Measurements from ENCODE around the gene TTLL7. TPM values are rescaled to one million over a fixed set of nuclear protein-coding genes. Genes with fewer than 3 reads are reported as not detected.
"Not testable (repeated sequence)": the region's sequence is repeated elsewhere in the genome, so short reads cannot be mapped to it uniquely, and the experiment has no call there.

The TTLL7 gene
- total RNA-seq, 1 experiment from 2014 or later, result 15.5 TPM

DNA sequence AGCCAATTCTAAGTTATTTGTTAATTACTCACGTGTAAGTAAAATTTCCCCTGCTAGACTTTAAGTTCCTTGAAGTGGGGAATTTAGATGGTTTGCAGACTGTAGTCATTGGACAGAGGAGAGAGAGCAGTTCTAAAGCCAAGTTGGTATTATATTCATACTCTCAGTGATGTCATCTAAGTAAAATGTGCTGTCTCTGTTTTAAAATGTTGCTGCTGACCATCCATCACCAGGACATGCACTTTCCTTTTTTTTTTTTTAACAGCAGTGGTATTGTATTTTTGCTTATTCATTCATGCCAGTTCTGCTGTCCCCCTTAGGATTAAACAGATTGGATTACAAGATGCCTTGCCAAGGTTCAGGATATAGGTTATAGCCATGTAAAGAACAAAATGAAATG is 2.3 kb downstream of the TTLL7 start:
- DNase-seq (ENCODE audit: low read depth), result peak; percentile 26

DNA sequence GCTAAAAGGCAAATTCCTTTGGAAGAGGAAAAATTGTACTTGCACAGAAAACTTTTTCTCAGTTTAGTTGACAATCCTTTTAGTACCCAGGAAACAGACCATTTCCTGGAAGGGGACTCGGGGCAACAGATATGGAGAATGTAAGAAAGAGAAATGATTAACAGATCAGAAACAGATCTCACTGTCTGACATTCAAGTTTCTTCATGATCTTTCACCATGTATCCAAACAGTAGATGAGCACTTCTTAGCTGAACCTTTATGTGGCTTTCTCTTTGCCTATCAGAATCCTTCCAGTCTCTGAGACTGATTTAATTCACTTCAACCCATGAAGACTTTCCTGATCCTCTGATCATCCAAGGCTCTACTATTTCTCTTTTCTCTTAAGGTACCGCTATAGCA is 2.7 kb downstream of the TTLL7 start:
- DNase-seq (ENCODE audit: low read depth), result no peak

DNA sequence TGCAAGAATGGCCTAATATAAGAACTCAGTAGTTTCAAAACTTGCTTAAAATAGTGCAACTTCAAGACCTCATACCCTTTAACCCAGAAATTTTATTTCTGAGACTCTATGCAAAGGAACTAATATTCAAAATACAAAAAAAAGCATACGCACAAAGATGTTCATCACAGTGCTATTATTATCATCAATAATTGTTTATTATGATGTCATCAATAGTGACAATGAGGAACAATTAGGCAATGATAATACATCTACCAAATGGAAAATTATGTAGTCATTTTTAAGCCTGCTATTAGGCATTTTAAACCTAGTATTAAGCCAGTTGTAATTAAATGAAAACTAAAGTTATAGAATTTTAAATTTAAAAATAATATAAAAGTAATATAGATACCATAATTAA is 3.3 kb downstream of the TTLL7 start:
- DNase-seq (ENCODE audit: low read depth), result no peak

DNA sequence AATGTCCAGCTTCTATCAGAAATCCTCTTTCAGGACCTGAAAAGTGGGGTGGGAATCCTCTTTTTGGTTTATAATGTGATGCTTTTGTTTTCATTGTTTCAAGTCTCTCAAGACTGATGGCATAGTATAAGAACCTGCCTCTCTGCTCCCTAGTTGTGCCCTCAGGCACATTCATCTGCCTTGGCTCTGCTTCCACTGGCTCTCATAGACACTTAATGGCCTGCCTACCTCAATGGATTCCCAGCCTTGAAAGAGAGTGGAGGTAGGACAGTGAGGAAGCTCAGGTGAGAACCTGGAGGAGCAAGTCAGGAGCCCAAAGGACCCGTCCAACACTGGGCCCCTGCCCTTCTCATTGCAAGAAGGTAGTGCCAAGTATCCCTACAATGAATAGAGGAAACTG is 4.8 kb downstream of the TTLL7 start:
- no peak for DNase-seq (ENCODE audit: low read depth)

DNA sequence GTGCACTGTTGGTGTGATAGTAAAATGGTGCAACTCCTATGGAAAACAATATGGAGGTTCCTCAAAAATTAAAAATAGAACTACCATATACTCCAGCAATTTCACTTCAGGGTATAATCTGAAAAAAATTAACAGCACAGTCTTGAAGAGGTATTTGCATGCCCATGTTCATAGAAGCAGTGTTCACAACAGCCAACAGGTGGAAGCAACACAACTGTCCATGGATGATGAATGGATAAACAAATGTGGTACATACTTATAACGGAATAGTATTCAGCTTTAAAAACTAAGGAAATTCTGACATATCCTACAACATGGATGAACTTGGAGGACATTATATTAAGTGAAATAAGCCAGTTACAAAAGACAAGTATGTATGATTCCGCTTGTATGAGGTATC is 8.2 kb downstream of the TTLL7 start:
- no peak for DNase-seq (ENCODE audit: low read depth)

DNA sequence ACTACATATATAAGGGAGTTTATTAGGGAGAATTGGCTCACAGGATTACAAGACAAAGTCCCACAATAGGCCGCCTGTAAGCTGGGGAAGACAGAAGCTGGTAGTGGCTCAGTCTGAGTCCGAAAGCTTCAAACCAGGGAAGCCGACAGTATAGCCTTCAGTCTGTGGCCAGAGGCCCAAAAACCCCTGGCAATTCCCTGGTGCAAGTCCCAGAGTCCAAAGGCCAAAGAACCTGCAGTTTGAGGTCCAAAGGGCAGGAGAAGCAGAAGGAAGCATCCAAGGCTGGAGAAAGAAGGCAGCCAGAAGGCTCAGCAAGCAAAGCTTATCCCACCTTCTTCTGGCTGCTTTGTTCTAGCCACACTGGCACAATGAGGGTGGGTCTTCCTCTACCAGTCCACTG is 13.9 kb downstream of the TTLL7 start:
- no peak for DNase-seq (ENCODE audit: low read depth)

DNA sequence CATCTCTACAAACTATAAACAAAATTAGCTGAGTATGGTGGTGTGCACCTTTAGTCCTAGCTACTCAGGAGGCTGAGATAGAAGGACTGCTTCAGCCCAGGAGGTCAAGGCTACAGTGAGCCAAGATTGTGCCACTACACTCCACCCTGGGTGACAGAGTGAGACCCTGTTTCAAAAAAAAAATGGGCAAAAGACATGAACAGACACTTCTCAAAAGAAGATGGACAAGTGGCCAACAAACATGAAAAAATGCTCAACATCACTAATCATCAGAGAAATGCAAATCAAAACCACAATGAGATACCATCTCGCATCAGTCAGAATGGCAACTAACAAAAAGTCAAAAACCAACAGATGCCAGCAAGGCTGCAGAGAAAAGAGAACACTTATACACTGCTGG is 15.0 kb downstream of the TTLL7 start:
- DNase-seq (ENCODE audit: low read depth), result not testable (repeated sequence)

DNA sequence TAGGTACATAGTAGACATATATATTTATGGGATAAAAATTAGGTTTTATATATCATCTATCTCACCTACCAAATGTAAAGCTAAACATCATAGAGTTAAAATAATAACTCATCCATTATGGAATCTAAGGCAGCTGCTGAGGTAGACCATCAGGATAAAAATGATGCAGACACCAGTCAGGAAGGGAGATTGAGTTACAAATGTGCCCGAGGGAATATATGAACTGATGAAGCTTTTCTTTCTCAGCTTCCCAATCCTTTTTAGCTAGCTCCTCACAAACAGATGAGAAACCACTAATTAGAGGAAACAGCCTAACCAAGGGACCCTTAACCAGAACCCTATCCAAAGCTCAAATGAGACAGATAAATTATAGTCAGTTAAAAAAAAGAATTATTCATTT is 20.9 kb downstream of the TTLL7 start:
- DNase-seq (ENCODE audit: low read depth), result no peak

DNA sequence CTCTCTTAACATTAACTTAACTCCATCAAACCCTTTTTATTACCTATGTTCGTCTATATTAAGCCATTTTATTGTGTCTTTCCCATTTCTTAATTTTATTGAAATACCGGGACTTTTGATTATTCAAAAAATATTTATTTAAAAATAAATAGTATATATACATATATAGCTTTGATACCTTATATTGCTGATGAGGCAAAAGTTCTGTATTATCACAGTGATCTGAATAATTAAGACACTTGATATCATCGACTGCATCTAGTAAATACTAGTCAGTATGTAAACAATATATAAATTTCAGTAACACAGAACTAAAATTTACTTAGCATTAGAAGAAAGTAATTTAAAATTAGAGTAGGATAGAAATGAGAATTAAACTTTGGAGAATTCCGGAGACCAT is 22.0 kb downstream of the TTLL7 start:
- no peak for DNase-seq (ENCODE audit: low read depth)

DNA sequence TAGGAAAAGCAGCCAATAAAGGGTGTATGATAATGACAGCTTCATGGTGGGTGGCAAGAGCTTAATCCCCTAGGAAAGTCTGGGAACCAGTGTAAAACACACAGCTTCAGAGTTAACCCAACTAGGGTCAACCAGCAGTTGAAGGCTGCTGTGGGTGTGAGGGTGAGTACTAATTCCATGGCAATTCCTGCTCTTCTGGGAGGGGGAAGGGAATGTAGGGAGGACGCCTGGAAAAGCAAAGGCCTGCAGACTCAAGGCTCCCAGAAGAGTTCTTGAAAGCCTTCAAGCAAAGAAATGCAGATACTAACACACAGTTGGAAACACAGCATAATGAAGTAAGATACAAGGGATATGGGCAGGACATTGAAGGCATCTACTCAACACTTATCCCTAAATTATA is 28.1 kb downstream of the TTLL7 start:
- DNase-seq (ENCODE audit: low read depth), result no peak

DNA sequence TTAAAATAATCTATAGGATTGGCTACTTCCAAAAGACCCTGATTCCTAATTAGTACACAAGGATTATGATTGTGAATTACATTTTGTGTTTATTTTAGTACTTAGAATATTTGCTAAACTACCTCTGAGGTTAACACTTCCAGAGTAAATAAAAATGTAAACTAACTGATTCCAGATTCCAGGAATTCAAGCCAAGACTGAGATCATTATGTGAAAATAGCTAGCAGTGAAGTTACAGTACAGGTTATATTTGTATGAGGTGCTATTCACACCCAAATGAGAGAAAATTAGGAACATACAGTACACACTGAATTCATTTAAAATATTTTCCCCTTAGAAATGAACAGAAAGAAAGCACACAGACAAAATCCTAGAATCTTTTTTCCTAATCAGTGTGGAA is 28.8 kb downstream of the TTLL7 start:
- DNase-seq (ENCODE audit: low read depth), result no peak

DNA sequence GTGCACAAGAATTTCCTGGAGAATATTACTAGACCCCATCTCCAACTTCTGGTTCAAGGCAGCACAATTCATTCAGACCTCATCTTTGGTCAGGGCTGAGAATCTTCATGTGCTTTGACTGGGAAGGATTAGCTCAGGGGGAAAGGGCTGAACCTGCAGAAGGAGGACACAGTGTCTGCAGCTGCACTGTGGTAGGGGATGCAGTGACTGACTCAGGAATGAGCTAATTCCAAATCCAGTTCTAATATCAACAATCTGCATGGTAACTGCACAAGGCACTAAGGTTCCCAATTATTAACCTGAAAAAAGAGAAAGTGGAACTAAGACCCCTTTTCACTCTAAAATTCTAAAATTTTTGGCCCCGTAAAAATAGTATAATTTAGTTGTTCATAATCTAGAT is 31.6 kb downstream of the TTLL7 start:
- DNase-seq (ENCODE audit: low read depth), result no peak

DNA sequence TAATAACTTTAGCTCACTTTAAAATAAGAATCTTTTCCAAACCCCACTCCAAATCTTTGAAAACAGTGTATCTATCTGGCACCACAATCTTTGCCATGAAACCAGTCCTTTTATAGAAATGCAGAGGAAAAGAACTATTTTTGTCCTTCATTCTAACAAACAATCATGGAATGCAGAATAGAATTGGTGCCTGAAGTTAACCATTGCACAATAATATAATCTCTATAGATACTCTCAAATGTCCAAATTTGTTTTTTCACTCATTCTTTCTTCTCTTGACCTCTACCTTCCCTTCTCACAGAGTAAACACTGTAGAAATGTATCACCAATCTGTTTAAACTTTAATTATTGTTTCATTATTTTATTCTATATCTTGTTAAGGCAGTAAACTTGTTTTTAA is 34.8 kb downstream of the TTLL7 start:
- no peak for DNase-seq (ENCODE audit: low read depth)

DNA sequence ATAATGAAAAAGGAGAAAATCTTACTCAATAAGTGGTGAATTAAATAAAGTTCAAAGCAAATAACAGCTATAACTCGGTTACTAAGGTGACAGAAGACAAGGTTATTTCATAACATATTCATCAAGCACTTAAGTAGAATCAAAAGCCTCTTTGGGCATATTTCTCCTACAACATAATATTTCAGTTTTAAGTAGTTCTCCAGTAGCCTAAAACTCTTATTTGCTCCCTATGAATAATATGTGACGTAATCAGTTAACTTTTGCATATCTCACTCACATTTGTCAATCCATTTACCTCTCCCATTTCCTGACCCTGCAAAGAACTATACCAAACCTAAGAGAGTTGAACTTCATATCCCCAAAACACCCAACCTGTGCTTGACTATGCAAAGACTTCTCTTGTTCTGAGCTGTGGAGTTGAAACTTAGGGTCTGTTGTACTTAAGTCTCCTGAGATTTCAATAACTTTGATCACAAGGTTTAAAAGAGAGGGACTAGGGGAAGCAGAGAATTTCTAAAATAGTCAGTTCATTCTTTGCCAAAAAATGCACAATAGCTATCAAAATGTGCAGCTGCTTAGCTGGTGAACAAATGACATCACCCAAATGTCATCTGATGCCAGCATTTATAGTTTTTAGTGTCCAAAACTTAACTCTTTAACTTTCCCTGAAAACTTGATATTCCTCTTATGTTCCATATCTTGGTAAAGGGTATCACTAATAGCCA is 37.2 kb downstream of the TTLL7 start:
- no peak for DNase-seq (ENCODE audit: low read depth)

DNA sequence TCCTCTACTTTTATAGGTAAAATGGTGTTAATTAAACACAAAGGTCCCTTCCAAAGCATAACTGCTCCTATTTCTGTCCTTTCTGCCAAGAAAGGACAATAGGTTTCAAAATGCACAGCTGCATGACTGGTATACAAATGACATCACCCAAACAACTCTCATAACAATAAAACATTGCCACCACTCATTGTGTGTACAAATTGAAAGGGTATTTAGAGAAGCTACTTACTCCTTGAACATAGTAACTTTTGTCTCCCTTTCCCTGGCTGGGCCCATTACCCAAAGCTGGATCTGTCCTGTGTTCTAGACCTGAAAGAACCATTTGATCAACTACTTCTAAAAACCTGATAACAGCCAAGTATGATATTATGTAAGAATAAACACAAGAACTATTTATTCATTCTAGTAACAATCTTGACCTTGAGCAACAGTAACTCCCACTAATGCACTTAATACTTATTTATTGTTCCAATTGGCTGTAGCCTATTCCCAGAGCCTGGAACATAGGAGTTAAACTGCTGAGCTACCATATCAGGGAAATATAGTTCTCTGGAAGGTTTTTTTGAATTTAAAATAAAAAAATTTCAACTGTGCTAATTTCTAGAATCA is 38.2 kb downstream of the TTLL7 start:
- DNase-seq (ENCODE audit: low read depth), result no peak

DNA sequence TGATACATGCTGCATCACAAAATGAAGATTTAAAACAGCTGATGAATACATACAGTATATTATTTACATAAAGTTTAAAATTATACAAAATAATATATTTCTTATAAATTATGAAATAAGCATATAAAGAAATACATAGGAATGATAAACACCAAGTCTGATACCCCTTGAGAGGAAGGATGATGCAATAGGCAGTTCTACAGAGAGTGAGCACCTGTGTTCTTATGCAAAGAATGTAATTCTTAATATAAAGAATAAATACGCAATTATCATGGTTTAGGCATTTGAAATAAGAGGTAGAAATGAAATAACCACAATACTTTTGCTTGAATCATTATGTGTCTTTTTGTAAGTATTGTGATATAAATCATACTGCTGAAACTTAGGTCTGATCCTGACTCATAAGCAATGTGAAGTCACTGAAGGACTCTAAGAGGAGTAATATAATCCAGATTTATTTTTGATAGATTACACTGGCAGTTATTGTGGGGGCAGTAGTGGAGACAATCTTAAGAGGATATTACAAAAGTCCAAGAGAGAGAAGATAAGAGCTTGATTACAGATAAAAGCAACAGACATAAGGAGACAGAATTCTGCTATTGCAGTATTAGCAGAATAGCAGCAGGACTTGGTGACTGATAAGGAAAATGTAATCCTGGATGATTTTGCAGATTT is 39.0 kb downstream of the TTLL7 start:
- no peak for DNase-seq (ENCODE audit: low read depth)

DNA sequence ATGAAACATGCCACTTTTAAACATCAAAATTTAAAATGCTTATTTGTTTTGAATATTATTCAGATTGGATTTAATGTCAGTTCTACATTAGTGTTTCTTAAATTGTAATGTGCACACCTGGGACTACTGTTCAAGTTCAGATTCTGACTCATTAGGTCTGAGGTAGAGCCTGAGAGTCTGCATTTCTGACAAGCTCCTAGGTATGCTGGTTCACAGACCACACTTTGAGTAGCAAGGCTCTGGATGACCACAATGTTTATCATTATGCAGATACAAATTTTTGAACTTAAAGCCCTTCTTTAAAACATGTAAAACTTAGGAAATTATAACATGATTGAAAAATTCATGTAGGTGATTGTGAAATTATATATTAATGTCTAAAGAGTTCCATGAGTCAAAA is 40.2 kb downstream of the TTLL7 start:
- no peak for DNase-seq (ENCODE audit: low read depth)

DNA sequence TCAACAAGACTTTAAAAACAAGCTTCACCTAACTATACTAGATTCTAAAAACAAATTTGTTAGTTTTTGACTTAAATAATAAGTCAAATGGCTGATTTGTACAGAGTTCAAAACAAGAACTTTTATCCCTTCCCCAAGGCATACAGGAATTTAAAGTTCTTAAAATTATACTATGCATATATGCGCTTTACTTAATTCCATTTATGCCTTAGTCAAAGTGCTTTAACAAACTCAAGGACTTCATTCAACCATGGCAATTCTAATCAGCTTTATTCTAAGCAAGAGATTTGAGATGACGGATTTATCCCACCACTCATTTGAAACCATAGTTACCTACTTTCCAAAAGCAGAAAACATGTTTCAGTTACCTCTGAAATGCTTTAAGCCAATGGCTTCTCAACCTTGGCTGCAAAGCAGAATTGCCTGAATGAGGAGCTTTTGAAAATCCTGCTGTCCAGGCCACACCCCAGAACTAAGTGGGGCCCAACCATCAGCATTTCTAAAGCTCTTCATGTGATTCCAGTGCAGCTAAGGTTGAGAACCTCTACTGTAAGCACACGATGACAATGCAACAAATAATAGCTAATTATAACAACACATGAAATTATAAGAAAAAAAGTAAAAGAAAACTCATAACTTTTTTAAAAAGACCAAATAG is 44.6 kb downstream of the TTLL7 start:
- no peak for DNase-seq (ENCODE audit: low read depth)

DNA sequence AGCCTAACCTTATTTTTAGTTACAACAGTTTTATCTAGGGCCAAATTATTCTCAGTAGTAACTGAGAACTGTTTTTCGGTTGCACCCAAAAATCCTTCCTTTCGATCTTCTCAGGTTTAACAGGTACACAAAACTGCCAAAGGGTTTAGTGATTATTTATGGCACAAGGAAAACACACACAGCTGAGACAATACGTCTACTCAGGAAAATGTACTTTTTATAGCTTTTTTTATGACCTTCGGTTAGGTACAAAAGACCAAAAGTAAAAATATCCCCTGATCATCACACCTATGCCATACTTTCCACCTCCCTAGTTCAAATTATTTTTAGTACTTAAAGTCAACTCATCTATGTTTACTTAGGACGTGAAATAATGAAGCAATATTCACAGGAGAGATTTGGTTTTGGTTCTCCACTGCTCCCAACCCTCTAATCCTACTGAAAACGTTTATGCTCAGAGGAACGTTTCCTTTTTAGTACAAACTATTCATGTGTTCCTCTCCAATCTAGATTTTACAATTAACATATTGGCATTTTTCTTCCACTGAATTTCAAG is 48.7 kb downstream of the TTLL7 start:
- DNase-seq (ENCODE audit: low read depth), result no peak

DNA sequence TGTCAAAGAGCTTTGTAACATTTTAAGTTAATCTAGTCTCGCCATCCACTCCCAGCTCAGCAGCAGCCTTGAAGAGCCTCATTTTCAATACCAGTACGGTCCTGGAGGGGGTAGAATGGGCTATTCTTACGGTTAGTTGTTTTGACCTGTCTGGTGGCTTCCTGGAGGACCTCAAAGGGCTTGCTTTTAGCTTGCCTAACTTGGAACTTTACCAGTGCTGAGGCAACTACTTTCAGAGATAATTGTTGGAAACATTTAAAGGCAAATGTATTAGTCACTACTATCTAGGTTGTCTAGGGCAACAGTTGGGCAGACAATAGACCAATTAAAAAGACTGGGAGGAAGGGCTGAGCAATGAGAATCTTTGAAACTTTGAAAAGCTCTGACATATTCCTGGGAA is 56.0 kb downstream of the TTLL7 start:
- no peak for DNase-seq (ENCODE audit: low read depth)

DNA sequence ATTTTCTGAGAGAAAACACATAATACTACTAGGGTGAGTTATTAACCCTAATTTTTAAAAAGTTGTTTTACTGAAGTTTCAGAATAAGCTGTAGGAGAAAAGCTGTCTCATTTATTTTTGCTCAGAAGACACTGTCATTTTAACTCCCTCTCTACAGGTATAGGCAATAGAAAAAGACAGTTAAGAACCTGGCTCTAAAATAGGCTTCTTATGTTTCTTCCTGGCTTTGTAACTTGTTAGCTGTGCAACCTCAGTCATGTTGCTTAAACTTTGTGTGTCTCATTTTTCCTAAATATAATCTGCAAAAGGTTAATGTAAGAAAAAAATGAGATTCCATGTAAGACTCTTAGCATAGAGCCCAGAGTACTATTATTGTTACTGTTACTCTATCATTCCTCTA is 64.4 kb downstream of the TTLL7 start:
- no peak for DNase-seq (ENCODE audit: low read depth)

DNA sequence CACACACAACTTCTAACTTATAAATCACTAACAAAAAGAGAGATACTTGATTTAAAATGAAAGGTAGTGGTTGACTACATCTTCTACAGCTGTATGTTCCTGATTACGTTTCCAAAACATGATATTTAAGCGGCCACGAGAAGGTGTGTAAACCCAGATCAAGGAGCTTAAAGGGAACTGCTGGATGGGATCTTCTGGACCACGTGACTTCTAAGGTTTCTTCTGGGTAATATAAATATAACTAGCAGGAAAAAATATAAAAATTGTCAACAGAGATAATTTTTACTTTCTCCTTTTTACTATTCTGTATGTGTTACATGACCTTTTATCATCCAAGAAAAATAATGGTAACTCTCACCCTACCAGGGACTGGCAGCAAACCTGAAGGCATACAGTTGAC is 66.2 kb downstream of the TTLL7 start:
- DNase-seq (ENCODE audit: low read depth), result no peak

DNA sequence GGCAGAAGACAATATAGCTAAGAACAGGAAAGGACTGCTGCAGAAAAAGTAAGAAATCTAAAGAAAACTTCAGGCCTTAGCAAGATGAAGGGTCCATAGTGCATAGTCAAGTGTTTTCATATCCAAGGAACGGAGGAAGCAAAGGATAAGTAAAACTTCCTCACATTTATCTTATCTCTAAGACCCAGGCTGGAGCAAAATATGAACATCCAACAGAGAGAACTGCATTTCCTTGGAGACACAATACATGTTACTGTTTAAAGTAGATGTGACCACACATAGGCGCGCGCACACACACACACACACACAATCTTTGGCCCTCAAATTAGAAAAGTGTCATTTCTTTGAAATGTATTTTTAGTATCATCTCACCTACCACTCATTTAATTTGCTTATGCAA is 66.7 kb downstream of the TTLL7 start:
- no peak for DNase-seq (ENCODE audit: low read depth)

Measured in Daoy (cell line).